Measurements from ENCODE around the gene SPTBN1. TPM values are rescaled to one million over a fixed set of nuclear protein-coding genes. Genes with fewer than 3 reads are reported as not detected.

Gene SPTBN1
- total and polyA plus RNA-seq, 2 experiments from 2014 or later: 58.1 to 204 TPM

DNA sequence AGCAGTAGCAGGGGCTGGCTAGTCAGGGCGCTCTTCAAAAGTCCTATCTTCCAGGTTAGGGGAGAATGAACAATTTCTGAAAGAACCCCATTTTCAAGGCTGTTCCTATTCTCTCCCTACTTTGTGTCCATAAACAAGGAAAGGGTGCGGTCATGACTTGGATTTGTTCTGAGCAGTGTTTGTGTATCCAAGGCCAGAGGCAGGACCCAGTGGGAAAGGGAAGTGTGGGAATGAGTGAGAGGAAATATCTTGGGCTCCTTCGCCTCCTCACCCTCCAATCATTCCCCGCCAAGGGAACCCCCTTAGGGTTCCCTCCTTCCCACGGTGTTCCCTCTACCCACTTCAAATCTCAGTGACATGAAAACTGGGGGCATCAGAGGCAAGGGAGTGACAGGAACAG, 25.5 kb upstream of the SPTBN1 start (continued):
- TF ChIP-seq, protein P1, sequence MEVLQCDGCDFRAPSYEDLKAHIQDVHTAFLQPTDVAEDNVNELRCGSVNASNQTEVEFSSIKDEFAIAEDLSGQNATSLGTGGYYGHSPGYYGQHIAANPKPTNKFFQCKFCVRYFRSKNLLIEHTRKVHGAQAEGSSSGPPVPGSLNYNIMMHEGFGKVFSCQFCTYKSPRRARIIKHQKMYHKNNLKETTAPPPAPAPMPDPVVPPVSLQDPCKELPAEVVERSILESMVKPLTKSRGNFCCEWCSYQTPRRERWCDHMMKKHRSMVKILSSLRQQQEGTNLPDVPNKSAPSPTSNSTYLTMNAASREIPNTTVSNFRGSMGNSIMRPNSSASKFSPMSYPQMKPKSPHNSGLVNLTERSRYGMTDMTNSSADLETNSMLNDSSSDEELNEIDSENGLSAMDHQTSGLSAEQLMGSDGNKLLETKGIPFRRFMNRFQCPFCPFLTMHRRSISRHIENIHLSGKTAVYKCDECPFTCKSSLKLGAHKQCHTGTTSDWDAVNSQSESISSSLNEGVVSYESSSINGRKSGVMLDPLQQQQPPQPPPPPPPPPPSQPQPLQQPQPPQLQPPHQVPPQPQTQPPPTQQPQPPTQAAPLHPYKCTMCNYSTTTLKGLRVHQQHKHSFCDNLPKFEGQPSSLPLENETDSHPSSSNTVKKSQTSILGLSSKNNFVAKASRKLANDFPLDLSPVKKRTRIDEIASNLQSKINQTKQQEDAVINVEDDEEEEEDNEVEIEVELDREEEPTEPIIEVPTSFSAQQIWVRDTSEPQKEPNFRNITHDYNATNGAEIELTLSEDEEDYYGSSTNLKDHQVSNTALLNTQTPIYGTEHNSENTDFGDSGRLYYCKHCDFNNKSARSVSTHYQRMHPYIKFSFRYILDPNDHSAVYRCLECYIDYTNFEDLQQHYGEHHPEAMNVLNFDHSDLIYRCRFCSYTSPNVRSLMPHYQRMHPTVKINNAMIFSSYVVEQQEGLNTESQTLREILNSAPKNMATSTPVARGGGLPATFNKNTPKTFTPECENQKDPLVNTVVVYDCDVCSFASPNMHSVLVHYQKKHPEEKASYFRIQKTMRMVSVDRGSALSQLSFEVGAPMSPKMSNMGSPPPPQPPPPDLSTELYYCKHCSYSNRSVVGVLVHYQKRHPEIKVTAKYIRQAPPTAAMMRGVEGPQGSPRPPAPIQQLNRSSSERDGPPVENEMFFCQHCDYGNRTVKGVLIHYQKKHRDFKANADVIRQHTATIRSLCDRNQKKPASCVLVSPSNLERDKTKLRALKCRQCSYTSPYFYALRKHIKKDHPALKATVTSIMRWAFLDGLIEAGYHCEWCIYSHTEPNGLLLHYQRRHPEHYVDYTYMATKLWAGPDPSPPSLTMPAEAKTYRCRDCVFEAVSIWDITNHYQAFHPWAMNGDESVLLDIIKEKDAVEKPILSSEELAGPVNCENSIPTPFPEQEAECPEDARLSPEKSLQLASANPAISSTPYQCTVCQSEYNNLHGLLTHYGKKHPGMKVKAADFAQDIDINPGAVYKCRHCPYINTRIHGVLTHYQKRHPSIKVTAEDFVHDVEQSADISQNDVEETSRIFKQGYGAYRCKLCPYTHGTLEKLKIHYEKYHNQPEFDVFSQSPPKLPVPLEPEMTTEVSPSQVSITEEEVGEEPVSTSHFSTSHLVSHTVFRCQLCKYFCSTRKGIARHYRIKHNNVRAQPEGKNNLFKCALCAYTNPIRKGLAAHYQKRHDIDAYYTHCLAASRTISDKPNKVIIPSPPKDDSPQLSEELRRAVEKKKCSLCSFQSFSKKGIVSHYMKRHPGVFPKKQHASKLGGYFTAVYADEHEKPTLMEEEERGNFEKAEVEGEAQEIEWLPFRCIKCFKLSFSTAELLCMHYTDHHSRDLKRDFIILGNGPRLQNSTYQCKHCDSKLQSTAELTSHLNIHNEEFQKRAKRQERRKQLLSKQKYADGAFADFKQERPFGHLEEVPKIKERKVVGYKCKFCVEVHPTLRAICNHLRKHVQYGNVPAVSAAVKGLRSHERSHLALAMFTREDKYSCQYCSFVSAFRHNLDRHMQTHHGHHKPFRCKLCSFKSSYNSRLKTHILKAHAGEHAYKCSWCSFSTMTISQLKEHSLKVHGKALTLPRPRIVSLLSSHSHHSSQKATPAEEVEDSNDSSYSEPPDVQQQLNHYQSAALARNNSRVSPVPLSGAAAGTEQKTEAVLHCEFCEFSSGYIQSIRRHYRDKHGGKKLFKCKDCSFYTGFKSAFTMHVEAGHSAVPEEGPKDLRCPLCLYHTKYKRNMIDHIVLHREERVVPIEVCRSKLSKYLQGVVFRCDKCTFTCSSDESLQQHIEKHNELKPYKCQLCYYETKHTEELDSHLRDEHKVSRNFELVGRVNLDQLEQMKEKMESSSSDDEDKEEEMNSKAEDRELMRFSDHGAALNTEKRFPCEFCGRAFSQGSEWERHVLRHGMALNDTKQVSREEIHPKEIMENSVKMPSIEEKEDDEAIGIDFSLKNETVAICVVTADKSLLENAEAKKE (CRISPR knock-in tag; IDR thresholded peaks at IDR 0.05): no peak
- TF ChIP-seq ZNF114 (CRISPR knock-in tag; IDR thresholded peaks at IDR 0.05): no peak

DNA sequence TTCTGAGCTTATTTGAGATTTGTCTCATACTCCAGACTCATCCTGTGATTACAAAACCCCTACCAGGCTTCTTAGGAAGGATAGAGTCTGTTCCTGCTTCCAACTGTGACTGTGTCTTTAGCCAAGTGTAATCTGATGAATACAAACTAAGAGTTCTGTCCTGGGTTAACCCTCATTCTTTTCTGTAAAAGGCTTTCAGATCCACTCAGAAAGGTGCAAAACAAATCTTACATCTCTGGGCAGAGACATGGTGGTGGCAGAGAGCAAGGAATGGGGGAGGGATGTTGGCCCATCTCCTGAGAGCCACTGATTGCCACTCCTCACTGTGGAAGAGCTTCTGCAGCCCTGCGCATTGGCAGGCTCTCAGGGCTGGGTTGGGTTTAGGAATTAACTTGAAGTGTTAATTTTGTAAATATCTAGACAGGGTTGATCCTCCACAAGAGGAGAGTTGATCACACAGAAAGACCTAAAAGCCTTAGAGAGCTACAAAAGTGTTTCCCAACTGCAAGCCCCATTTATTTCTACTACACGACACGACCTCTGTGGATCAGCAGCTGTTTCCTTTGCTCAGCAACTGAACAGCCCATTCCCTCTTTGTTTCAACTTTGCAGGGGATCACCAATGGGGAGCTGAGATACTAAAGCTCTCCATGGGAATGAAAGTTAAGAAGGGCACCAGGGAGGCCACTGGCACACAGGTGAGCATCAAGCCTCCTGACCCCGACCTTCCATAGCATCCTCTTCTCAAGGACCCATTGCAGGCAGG, 23.7 kb upstream of the SPTBN1 start:
- H3K27ac Mint-ChIP-seq: no peak overlapping the region
- no peak for ATAC-seq
- TF ChIP-seq, protein P2, sequence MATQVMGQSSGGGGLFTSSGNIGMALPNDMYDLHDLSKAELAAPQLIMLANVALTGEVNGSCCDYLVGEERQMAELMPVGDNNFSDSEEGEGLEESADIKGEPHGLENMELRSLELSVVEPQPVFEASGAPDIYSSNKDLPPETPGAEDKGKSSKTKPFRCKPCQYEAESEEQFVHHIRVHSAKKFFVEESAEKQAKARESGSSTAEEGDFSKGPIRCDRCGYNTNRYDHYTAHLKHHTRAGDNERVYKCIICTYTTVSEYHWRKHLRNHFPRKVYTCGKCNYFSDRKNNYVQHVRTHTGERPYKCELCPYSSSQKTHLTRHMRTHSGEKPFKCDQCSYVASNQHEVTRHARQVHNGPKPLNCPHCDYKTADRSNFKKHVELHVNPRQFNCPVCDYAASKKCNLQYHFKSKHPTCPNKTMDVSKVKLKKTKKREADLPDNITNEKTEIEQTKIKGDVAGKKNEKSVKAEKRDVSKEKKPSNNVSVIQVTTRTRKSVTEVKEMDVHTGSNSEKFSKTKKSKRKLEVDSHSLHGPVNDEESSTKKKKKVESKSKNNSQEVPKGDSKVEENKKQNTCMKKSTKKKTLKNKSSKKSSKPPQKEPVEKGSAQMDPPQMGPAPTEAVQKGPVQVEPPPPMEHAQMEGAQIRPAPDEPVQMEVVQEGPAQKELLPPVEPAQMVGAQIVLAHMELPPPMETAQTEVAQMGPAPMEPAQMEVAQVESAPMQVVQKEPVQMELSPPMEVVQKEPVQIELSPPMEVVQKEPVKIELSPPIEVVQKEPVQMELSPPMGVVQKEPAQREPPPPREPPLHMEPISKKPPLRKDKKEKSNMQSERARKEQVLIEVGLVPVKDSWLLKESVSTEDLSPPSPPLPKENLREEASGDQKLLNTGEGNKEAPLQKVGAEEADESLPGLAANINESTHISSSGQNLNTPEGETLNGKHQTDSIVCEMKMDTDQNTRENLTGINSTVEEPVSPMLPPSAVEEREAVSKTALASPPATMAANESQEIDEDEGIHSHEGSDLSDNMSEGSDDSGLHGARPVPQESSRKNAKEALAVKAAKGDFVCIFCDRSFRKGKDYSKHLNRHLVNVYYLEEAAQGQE (IDR thresholded peaks at IDR 0.05; ENCODE audit: unreplicated experiment): no peak
- TF ChIP-seq, protein P3, sequence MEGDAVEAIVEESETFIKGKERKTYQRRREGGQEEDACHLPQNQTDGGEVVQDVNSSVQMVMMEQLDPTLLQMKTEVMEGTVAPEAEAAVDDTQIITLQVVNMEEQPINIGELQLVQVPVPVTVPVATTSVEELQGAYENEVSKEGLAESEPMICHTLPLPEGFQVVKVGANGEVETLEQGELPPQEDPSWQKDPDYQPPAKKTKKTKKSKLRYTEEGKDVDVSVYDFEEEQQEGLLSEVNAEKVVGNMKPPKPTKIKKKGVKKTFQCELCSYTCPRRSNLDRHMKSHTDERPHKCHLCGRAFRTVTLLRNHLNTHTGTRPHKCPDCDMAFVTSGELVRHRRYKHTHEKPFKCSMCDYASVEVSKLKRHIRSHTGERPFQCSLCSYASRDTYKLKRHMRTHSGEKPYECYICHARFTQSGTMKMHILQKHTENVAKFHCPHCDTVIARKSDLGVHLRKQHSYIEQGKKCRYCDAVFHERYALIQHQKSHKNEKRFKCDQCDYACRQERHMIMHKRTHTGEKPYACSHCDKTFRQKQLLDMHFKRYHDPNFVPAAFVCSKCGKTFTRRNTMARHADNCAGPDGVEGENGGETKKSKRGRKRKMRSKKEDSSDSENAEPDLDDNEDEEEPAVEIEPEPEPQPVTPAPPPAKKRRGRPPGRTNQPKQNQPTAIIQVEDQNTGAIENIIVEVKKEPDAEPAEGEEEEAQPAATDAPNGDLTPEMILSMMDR (conservative IDR thresholded peaks at IDR 0.05; ENCODE audit: low read depth in 2 of 2): no peak

More for the DNA sequence above, 23.7 kb upstream of the SPTBN1 start:
- Histone ChIP-seq H3F3A (replicated peaks; ENCODE audit: low read depth) (no peaks in the 10 kb centered on the region), H3K36me3 (ENCODE audit: insufficient read depth) (no peaks in the 10 kb centered on the region), H3K4me1 (ENCODE audit: insufficient read depth) (no peaks in the 10 kb centered on the region), H3K27me3 (ENCODE audit: insufficient read depth) (no peaks in the 10 kb centered on the region), H3K27ac (ENCODE audit: low read depth) (no peak overlapping the region), H3K4me3 (no peak overlapping the region), H2AFZ (no peak overlapping the region), H3K9me2 (ENCODE audit: insufficient read depth) (0 out of 2 replicates have a peak, but pooled peaks cover 8% of the 10 kb centered on the region), H3K4me2 (no peak overlapping the region), H3K79me2 (replicated peaks; ENCODE audit: insufficient read depth) (no peaks in the 10 kb centered on the region), H4K20me1 (replicated peaks; ENCODE audit: insufficient read depth) (no peaks in the 10 kb centered on the region)
- no peaks in the 10 kb centered on the region for H3K36me3 Mint-ChIP-seq (ENCODE audit: low read depth)
- no peak overlapping the region for H3K4me3 Mint-ChIP-seq
- peaks cover 2% of the 10 kb centered on the region; the same call in 2 of the 3 replicates for H3K4me1 Mint-ChIP-seq
- no peaks in the 10 kb centered on the region for H3K27me3 Mint-ChIP-seq (ENCODE audit: insufficient read depth, low read depth, poor library complexity)
- H3K9me3 Mint-ChIP-seq: no peaks in the 10 kb centered on the region
- no peak for DNase-seq (ENCODE audit: low spot score)

Data from GM23338 (cell line).